AG20443 (cell line): Measurements from ENCODE around the gene CHRND.
"Not testable (repeated sequence)": the region's sequence is repeated elsewhere in the genome, so short reads cannot be mapped to it uniquely, and the experiment has no call there.

Experiments used
- DNase-seq: peaks from one replicate; pipeline ENCODE4 v3.0.0; 2012; ENCODE audit warnings: low spot score, mixed read lengths

Gene CHRND

DNA sequence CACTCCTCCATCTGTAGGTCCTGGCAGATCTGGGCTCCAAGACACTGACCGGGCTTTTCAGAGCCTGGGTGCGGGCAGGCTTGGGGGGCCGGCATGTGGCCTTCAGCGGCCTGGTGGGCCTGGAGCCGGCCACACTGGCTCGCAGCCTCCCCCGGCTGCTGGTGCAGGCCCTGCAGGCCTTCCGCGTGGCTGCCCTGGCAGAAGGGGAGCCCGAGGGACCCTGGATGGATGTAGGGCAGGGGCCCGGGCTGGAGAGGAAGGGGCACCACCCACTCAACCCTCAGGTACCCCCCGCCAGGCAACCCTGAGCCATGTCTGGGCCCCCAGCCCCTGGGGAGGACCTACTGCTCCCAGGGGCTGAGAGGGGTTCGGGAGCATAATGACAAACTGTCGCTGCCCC, 761 bp upstream of the CHRND start:
- no peak for DNase-seq

DNA sequence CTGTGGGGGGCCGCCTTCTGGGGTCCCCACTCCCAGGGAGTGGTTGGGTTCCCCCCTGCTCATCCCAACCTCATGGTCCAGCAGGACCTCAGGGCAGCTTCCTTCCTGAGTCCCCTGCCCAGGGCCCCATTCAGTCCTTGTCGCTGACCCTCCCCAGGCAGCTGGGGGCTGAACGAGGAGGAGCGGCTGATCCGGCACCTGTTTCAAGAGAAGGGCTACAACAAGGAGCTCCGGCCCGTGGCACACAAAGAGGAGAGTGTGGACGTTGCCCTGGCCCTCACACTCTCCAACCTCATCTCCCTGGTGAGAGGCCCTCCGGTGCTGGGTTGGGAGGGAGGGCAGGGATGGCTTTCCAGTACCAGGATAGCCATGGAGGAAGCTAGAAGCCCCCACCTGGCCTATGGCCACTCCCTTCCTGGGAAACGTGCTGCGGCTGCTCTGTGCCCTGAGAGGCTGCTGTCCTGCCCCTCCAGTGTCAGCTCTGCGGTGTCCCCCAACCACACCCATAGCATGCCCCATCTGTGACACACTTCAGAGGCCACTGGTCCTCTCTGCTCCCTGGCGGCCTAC, 497 bp downstream of the CHRND start:
- DNase-seq = no peak

DNA sequence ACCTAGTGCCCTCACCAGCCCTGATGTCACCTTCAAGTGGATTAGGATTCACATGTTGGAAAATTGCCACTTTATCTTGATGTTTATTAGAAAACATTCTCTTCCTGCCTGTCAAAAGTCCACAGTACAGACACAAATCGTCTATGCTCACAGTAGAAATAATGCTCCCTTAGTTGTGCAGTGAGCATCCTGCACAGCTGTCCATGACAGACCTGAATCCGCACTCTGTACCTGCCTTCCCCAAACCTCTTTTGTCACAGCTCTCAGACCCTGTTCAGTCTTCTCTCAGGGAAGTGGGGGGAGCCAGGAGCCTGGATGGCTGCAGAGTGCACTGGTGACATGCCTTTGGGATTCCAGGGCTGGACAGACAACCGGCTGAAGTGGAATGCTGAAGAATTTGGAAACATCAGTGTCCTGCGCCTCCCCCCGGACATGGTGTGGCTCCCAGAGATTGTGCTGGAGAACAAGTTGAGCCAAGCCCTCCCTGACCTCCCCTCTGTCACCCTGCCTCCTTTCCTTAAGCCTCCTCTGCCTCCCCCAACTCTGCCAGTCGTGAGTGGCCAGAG, 2.0 kb downstream of the CHRND start:
- DNase-seq = no peak

DNA sequence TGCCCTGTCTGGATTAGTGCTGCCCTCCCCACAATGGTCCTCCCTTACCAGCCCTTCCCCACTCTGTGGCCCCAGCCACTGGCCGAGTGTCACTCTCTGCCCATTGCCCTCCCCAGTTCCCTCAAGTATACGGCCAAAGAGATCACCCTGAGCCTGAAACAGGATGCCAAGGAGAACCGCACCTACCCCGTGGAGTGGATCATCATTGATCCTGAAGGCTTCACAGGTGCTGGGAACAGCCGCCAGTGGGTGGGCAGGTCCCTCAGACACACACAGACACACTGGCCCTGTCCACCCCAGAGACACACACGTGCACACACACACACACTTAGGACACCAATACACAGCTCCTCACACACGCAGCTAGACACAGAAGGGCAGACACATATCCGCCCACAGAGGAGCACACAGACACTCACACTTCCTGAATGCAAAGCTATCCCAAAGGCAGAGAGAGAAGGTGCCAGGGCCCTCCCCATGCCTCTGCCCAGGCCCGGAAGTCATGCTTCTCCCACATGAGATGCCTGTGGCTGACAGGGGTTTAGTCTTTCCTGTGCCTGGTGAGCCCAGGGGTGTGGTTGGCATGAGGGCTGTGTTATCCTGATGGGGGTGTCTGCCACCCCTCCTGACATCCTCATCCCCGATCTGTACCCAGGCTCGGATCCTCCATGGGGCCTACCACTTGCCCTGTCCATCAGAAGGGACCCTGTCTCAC, 2.9 kb downstream of the CHRND start:
- DNase-seq = peak; percentile 42

DNA sequence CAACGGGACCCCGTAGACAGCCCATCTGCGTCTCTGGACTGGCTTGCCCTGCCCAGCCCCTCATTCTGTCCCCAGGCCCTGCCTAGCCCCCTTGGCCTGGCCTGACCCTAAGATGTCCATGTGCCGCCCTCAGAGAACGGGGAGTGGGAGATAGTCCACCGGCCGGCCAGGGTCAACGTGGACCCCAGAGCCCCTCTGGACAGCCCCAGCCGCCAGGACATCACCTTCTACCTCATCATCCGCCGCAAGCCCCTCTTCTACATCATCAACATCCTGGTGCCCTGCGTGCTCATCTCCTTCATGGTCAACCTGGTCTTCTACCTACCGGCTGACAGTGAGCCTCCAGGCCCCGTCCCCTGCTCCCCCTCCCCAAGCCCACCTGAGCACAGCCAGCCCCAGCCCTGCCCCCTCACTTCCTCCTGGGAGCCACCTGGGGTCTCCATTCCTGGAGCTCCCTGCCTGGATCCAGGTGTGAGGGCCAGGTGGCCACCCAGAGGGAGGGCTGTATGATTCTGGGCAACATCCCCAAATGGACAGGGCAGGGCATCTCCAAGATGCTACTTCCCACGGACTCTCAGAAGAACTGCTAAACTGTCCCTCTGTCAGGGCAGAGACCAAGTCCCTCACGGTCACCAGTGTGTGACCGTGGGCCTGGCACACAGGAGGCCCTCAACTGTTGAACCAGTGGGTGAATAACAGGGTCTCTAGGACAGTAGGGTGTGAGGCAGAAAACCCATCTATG, 4.0 kb downstream of the CHRND start:
- DNase-seq = no peak

DNA sequence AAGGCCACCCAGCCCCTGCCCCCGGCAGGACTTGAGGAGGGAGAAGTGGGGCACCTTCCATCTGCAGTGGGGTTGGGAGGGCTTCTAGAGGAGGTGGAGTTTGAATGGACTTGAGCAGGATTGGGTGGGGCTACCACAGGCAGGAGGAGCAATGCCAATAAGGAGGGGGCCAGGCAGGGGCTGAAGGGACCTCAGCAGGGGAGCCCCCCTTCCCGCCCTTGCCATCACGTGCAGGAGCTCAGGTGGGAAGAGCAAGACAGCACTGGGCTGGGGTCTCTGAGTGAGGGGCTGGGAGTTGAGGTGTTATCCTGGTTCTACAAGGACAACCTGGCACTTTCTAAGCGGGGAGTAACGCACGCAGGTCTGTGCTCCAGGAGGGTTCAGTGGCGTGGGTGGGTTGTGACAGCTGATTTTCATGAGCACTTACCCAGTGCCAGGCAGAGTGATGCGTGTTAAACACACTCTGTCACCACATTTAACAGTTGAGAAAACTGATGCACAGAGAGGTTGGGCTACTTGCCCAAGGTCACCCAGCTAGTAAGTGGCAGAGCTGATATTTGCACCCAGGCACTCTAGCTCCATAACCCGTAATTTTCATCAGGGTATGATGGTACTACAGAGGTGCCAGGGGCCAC, 4.8 kb downstream of the CHRND start:
- no peak for DNase-seq

DNA sequence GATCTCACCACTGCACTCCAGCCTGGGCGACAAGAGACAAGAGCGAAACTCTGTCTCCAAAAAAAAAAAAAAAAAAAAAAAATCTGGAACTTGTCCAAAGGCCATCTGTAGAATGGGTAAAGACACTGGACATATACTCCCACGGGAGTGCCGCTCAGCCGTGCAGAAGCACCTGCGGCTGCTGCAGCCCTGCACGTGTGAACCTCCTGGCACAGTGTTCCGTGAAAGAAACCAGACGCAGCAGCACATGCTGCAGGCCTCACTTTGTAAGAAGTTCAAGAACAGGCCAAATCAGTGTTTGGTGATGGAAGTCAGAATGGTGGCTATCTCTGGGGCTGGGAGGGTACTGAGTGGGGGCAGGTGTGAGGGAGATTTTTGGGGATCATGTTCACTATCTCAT, 6.5 kb downstream of the CHRND start:
- no peak for DNase-seq

DNA sequence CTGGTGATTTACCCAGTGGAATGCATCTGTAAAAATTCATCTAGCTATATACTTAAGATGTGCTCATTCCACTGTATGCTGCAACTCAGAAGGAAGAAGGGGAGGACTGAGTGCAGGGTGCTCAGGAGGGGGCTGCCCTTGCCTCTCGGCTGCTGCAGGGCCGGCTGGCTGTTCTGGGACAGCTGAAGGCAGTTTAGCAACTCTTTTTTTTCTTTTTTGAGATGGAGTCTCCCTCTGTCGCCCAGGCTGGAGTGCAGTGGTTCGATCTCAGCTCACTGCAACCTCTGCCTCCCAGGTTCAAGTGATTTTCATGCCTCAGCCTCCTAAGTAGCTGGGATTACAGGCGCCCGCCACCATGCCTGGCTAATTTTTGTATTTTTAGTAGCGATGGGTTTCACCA, 6.9 kb downstream of the CHRND start:
- not testable (repeated sequence) for DNase-seq

DNA sequence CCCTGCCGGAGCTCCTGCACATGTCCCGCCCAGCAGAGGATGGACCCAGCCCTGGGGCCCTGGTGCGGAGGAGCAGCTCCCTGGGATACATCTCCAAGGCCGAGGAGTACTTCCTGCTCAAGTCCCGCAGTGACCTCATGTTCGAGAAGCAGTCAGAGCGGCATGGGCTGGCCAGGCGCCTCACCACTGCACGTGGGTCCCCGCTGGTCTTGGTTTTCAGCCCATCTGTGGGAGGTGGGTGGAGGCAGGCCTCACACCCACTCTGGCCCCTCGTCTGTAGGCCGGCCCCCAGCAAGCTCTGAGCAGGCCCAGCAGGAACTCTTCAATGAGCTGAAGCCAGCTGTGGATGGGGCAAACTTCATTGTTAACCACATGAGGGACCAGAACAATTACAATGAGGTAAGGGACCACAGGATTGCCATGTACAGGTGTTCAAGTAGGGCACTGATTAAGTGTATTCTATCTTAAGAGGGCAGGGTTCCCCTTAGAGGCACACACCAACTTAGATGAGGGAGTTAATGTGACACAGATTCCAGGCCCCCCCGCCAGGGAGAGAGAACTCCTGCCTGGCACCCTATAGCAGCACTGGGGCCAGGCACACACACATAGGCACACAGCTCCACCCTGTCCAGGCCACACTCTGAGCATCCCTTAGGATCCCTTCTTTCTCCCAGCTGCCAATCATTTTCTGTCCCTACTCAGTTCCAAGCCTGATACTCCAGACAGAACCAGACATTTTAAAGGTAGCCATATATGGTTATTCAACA, 8.2 kb downstream of the CHRND start:
- peak; percentile 28 for DNase-seq

DNA sequence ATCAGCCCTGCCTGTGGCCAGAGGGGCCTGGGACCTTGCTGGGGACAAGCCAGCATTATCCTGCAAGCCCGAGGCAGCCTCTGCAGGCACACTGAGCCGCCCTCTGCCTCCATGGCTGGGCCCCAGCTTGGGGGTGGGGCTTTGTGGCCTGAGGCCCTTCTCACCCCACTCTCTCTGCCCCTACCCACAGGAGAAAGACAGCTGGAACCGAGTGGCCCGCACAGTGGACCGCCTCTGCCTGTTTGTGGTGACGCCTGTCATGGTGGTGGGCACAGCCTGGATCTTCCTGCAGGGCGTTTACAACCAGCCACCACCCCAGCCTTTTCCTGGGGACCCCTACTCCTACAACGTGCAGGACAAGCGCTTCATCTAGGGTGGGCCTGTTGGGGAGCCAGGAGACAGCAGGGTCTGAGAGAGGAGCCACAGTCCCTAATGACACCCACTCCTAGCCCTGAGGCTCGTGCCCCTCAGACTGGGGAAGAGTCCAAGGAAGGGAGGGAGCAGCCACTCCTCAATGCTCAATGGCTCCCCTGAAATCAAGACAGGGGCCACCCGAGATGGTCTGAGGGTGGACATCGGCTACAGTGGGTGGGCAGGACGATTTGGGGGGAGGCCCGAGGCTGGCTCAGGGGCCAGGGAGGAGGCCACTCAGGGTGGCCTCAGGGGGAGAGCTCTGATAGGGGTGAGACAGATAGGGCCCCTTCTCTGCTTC, 9.1 kb downstream of the CHRND start:
- no peak for DNase-seq

DNA sequence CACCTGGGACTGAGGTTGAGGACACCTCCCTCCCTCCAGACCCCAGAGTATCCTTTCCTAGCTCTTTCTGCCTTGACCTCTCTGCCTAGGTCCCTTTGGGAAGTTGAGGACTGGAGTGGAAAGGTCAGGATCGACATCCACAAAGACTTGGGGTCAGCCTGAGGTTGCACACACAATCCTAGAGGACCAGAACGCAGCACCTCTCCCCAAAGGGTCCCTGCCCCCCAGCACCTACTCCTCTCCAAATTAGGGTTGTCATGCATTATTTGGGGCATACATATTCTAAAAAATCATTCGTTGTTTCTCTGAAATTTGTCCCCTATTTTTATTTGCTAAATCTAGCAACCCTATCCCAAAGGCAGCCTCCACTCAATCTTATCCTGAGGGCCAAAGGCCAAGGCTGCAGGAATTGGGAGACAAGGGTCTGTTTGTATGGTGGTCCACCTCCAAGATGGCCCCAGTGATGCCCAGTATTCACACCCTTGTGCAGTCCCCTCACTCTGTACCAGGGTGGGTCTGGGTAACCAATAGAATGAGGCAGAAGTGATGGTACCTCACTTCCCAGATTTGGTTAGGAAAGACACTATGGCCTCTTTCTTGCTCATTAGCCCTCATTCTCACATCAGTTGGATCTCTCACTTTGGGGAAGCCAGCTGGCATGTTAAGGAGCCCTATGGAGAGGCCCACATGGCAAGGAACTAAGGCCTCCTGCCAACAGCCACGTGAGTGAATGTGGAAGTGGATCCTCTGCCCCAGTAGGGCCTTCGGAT, 10.0 kb downstream of the CHRND start:
- no peak for DNase-seq

DNA sequence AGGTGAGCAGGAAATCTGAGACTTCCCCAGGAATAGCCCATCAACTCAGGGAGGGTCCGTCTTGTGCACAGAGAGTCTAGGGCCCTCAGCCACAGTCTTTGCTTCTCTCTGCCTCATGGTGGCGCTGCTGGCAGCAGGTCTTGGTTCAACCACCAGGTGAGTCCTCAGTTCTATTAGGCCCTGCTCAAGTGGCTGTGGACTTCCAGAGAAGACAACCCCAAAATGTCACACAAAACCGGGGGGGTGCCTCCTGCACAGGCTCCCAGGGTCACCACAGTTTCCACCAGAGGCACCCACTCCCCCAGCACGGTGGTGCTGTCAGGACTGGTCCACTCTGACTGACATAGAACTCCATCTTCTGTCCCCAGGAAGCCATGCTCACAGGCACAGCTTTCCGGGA, 11.1 kb downstream of the CHRND start:
- no peak for DNase-seq

DNA sequence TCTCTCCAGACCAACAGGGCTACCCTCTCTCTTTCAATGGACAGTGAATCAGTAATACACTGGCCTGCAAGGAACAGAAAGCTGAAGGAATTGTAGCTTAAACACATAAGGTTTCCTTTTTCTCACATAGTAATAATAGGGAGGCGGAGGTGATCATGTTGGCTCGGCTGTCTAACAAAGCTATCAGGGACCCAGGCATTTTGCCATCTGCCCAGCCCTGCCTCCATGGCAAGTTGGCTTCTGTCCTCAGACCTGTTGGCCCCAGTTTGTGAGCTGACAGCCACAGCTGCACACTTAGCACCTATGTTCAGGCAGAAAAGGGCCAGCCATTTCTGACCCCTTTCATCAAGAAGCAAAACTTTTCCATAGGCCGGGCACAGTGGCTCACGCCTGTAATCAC, 11.5 kb downstream of the CHRND start:
- DNase-seq = no peak

DNA sequence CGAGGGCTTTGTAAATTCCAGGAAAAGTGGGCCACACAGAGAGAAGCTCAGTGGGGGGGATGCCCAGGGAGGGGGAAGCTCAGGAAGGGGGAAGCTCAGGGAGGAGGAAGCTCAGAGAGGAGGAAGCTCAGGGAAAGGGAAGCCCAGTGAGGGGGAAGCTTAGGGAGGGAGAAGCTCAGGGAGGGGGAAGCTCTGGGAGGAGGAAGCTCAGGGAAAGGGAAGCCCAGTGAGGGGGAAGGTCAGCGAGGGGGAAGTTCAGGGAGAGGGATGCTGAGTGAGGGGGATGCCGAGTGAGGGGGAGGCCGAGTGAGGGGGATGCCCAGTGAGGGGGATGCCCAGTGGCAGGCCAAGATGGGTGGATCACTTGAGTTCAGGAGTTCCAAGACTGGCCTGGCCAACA, 12.7 kb downstream of the CHRND start:
- DNase-seq = no peak

DNA sequence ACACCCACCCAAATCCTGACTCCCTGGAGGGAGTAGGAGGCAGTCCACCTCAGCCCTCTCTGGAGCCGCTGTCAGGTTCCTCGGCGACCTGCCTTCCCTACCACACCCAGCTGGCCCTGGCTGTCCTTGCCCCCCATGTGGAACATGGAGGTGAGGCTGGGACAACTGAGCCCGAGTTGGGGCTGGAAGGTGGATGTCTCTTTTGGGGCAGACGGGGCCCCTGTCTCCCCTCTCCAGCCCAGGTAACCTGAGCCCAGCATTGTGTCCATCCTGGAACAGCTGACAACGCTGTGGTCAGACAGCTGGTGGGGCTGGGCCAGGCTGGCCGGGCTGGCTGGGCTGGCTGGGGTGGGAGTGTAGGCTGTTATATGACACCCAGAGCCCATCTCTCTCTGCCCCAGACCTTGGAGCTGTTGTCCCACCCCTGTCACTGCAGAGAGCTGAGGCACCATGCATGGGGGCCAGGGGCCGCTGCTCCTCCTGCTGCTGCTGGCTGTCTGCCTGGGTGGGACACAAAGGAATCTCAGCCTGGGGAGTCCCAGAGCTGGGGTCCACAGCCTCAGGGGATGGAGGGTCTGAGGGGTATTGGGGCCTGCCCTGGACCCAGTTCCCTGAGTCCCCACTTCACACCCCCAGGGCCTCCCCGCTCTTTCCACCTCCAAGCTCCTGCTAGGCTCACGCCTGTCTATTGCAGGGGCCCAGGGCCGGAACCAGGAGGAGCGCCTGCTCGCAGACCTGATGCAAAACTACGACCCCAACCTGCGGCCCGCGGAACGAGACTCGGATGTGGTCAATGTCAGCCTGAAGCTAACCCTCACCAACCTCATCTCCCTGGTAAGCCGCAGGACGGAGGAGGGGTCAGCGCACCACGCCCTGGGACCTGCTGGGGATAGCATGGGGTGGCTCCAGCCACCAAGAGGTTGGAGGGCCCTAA, 13.6 kb downstream of the CHRND start, which contains the start of gene CHRNG:
TSS of gene CHRNG (plus strand) at position 395 of the 934 bp plus-strand sequence. CDS start at position 451, 56 bp downstream.
- DNase-seq = peak; percentile 9

DNA sequence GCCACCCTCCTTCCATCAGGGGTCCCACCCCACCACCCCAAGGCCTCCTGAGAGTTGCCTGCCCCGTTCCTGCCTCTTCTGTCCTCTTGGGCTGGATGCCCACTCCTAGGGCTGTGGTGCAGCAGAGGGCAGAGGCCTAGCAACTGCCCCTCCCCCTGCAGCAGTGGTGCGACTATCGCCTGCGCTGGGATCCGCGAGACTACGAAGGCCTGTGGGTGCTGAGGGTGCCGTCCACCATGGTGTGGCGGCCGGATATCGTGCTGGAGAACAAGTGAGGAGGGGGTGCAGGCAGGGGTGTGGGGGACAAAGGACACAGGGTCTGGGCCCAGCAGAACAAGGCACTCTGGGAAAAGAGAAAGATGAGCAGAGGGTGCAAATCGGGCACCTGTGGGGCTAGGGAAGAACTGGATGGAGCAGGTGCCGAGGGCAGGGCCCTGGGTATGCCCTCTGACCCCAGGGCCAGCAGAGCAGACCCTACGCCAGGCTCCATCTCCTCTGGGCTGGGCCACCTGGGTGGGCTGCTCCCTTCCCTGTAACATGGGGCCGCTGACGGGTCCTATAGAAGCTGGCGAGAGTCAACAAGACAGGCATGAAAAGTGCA, 14.6 kb downstream of the CHRND start:
- no peak for DNase-seq

DNA sequence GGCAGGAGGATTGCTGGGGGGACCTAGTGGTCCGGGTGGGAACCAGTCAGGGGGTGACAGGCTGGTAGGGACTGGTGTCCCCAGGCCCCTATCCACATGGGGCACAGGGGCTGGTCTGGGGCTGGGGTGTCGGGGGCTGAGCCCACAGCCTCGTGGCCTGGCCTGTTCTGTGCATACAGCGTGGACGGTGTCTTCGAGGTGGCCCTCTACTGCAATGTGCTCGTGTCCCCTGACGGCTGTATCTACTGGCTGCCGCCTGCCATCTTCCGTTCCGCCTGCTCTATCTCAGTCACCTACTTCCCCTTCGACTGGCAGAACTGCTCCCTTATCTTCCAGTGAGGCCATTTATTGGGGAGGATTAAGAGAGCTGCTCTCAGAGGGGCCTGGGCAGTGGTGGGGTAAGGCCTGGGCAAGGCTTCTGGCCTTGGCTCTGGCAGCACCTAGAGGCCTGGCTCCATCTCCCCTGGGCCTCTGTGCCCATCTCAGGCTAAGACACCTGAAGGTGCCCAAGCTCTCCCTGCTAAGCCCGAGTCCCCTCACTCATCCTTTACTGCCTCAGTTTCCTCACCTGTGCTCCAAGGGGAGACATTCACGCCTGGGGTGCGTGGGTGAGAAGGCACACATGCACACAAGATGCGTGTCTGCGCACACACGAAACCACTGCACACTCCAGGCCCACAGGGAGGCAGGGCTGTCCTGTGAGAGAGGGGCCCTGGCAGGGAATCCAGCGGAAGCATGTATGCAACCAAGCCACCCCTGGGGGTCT, 15.4 kb downstream of the CHRND start:
- peak; percentile 9 for DNase-seq
